AG04449 (cell line): ENCODE results near the gene PLS1.
"Not testable (repeated sequence)": the region's sequence is repeated elsewhere in the genome, so short reads cannot be mapped to it uniquely, and the experiment has no call there.

Experiments used
- CTCF ChIA-PET: fragments of 350-600 bp; formaldehyde crosslinking; extraction: SDS; loops from one replicate; lab custom pipeline; 2021; ENCODE audit warnings: antibody characterized with exemption; lab: Yijun Ruan, JAX
- POLR2A ChIA-PET: fragments of 400-600, 350-600 bp; formaldehyde crosslinking; extraction: SDS; loops from one replicate; lab custom pipeline; 2020; ENCODE audit warnings: antibody characterized with exemption, inconsistent platforms; lab: Yijun Ruan, JAX
- DNase-seq: peaks from one replicate; pipeline ENCODE4 v3.0.0-alpha.2; 2010; ENCODE audit warnings: low read depth, low spot score
- H3K4me3 ChIP-seq: 2 replicates; pipeline ENCODE4 v1.5.1; 2011; ENCODE audit warnings: low read depth, mild to moderate bottlenecking, control low read depth, low read length
- CTCF ChIP-seq: IDR thresholded peaks from one replicate; pipeline ENCODE4 v1.5.1; 2011; ENCODE audit warnings: mild to moderate bottlenecking, moderate library complexity, low read length, control low read depth, inconsistent platforms; ENCODE audit not compliant: insufficient read depth; ENCODE audit errors: missing control alignments

Gene PLS1

DNA sequence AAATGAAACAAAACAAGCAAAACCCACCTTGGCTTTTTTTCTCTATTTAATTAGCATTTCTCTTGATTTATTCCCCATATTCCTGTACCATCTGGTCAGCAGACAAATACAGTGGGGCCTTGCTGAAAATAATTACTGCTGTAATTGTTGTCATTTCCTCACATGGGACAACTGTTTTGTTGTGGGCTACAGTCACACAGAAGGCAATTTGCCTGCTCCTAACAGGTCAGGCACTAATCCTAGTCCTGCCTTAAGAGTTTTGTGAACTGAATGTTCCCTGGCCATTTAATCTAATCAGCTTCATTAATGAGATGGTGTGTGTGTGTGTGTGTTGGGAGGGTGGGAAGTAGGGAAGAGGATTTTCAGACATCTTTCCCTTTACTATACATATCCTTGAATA lies 139.3 kb downstream of the PLS1 start:
- ChIA-PET POLR2A (no interaction called here), CTCF (no interaction called here)
- no peak for DNase-seq
- H3K4me3 ChIP-seq = no peak overlapping the region
- no peak for TF ChIP-seq CTCF

DNA sequence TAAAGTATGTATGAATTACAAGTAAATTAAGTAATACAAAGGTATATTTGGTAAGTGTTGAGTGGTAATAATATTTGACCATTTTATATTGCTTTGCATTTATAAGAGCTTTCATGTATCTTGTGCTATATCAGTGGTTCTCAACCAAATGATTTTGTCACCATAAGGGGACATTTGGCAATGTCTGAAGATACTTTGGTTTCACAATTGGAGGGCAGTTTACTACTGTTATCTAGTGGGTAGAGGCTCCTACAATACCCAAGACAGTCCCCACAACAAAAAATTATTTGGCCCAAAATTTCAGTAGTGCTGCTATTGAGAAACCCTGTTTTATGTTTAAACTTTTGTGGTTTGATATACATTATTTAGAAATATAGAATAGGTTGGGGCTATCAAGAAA lies 142.2 kb downstream of the PLS1 start:
- TF ChIP-seq CTCF = no peak
- CTCF ChIA-PET = no interaction called here

GRCh38 chr3:142746646-142747045 lies 150.5 kb downstream of the PLS1 start:
- TF ChIP-seq CTCF = no peak
- POLR2A ChIA-PET = no interaction called here
- no peak overlapping the region for H3K4me3 ChIP-seq
- DNase-seq = no peak
- CTCF ChIA-PET = no interaction called here

More for the DNA sequence above, 142.2 kb downstream of the PLS1 start:
- POLR2A ChIA-PET = no interaction called here
- H3K4me3 ChIP-seq = no peak overlapping the region
- DNase-seq = no peak

DNA sequence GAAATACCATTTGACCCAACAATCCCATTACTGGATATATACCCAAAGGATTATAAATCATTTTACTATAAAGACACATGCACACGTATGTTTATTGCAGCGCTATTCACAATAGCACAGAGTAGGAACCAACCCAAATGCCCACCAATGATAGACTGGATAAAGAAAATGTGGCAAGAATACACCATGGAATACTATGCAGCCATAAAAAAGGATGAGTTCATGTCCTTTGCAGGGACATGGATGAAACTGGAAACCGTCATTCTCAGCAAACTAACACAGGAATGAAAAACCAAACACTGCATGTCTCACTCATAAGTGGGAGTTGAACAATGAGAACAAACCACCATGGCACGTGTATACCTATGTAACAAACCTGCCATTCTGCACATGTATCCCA lies 154.3 kb downstream of the PLS1 start:
- DNase-seq, POLR2A ChIA-PET, CTCF ChIA-PET: not testable (repeated sequence)

DNA sequence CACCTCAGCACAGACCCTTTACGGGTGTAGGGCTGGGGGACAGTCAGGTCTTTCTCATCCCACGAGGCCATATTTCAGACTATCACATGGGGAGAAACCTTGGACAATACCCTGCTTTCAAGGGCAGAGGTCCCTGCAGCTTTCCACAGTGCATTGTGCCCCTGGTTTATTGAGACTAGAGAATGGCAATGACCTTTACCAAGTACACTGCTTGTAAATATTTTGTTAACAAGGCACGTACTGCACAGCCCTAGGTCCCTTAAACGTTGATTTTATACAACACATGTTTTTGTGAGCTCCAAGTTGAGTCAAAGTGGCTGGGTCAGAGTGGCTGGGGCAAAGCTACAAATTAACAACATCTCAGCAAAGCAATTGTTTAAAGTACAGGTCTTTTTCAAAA lies 156.4 kb downstream of the PLS1 start:
- CTCF ChIA-PET, POLR2A ChIA-PET, DNase-seq: not testable (repeated sequence)

More for the DNA sequence above, 154.3 kb downstream of the PLS1 start:
- H3K4me3 ChIP-seq = not testable (repeated sequence)

DNA sequence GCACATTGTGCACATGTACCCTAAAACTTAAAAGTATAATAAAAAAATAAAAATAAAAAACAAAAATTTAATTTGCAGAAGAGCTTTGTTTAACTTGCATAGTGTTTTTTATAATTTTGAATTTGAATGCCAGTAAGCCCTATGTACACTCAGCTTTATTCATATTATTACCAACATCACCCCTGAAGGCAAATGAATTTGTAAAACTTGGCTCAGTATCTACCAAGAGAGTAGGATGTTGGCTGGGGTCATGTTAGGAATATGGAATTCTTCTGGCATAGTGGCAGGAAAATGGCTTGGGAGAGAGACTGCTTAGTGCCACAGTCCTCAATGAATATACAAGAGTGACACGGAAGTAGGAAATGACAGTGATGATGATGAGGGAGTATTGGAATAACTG lies 158.3 kb downstream of the PLS1 start:
- TF ChIP-seq CTCF = no peak
- no peak for DNase-seq
- CTCF ChIA-PET = interaction anchor here (1.7 kb wide), 1 partner anchor 74 kb away, joined by 4 read pairs; no protein-coding TSS in a partner anchor
- POLR2A ChIA-PET = no interaction called here
- H3K4me3 ChIP-seq = no peak overlapping the region

More for the DNA sequence above, 156.4 kb downstream of the PLS1 start:
- not testable (repeated sequence) for H3K4me3 ChIP-seq
